GM12878 (cell line): ENCODE data around the gene CNGB1. TPM values are rescaled to one million over a fixed set of nuclear protein-coding genes. Genes with fewer than 3 reads are reported as not detected.

ENCODE experiments used
- ATAC-seq: fragments of 200-7000 bp; cut with Tn5 transposase; 3 replicates; pipeline ENCODE4 v1.9.1; 2020; ENCODE audit warnings: mild to moderate bottlenecking, moderate library complexity
- BruUV-seq: library from RNA; stranded (reverse); fragments of 400-500 nt; replicated peaks from 2 replicates; lab custom pipeline; 2021; lab: Mats Ljungman, UMichigan
- CTCF ChIA-PET: fragments of 300-600 bp; sonication (Branson Sonifier 250); formaldehyde crosslinking; extraction: SDS; loops from one replicate; lab custom pipeline; 2021; ENCODE audit warnings: inconsistent platforms; lab: Yijun Ruan, JAX
- POLR2A ChIA-PET: fragments of 350-600 bp; formaldehyde crosslinking; extraction: SDS; loops from one replicate; lab custom pipeline; 2021; ENCODE audit warnings: inconsistent platforms; lab: Charles Lee
- RAD21 ChIA-PET: fragments of 300-600 bp; sonication (Branson Sonifier 250); formaldehyde crosslinking; loops from one replicate; lab custom pipeline; 2023; ENCODE audit warnings: antibody characterized with exemption; ENCODE audit not compliant: unreplicated experiment; lab: Charles Lee
- SMC1A ChIA-PET: fragments of 300-600 bp; sonication (Branson Sonifier 250); formaldehyde crosslinking; loops from one replicate; lab custom pipeline; 2023; ENCODE audit not compliant: unreplicated experiment, uncharacterized antibody; lab: Charles Lee
- DNase-seq: peaks from one replicate; pipeline ENCODE4 v3.0.0-alpha.2; 2011; ENCODE audit warnings: low read depth, low spot score
- FAIRE-seq: peaks from 3 replicates; lab custom pipeline; 2011; peaks lifted over from hg19 to GRCh38; lab: Jason Lieb, UNC
- H2AFZ ChIP-seq: 2 replicates; pipeline ENCODE4 v1.6.0; 2011; ENCODE audit warnings: low read depth, low read length, control low read depth; ENCODE audit not compliant: control insufficient read depth
- H3K27ac ChIP-seq: 2 replicates; pipeline ENCODE4 v1.5.1; 2011; ENCODE audit warnings: control low read depth; ENCODE audit not compliant: control insufficient read depth, insufficient read depth
- H3K27me3 ChIP-seq, 2 experiments: replicated peaks in 1 of 2; 2 replicates each; pipeline versions ENCODE4 v1.6.0 to v1.6.1; 2011; ENCODE audit warnings: low read length in 1 of 2; ENCODE audit not compliant: control insufficient read depth in 2 of 2, insufficient read depth in 2 of 2
- H3K36me3 ChIP-seq, 2 experiments: 2 replicates each; pipeline ENCODE4 v1.5.1; 2011; ENCODE audit warnings: low read length in 1 of 2; ENCODE audit not compliant: control insufficient read depth in 2 of 2, insufficient read depth in 2 of 2
- H3K4me1 ChIP-seq: 2 replicates; pipeline ENCODE4 v1.6.1; 2011; ENCODE audit warnings: mild to moderate bottlenecking, low read length, moderate library complexity, mixed read lengths; ENCODE audit not compliant: control insufficient read depth, insufficient read depth
- H3K4me2 ChIP-seq: 2 replicates; pipeline ENCODE4 v1.6.0; 2011; ENCODE audit warnings: control low read depth; ENCODE audit not compliant: control insufficient read depth, insufficient read depth
- H3K4me3 ChIP-seq: fragments of 200-600 bp; sonication (generic); 2 replicates; pipeline ENCODE4 v1.5.1; 2016
- H3K79me2 ChIP-seq: 2 replicates; pipeline ENCODE4 v1.6.0; 2011; ENCODE audit warnings: low read length; ENCODE audit not compliant: control insufficient read depth, insufficient read depth
- H3K9ac ChIP-seq: 2 replicates; pipeline ENCODE4 v1.8.0; 2011; ENCODE audit warnings: low read length, control low read depth, mixed read lengths; ENCODE audit not compliant: control insufficient read depth, insufficient read depth
- H3K9me3 ChIP-seq: replicated peaks from 3 replicates; pipeline ENCODE4 v1.5.1; 2011; ENCODE audit warnings: mild to moderate bottlenecking, low read length; ENCODE audit not compliant: control insufficient read depth, insufficient read depth
- H4K20me1 ChIP-seq: 2 replicates; pipeline ENCODE4 v1.6.0; 2011; ENCODE audit not compliant: control insufficient read depth, insufficient read depth
- ATF3 ChIP-seq: IDR thresholded peaks from 2 replicates; pipeline ENCODE4 v1.6.1; 2011; ENCODE audit warnings: low read depth, mild to moderate bottlenecking, low read length, moderate library complexity, borderline replicate concordance; ENCODE audit errors: extremely low read depth
- CBFB ChIP-seq: IDR thresholded peaks from 2 replicates; pipeline ENCODE4 v1.6.1; 2016; ENCODE audit warnings: antibody characterized with exemption, low read depth
- CEBPB ChIP-seq, 2 experiments: fragments of 150-350 bp in 1 of 2; IDR thresholded peaks; 2 replicates each; pipeline ENCODE4 v1.6.1; 2012 to 2014; ENCODE audit warnings: low read depth in 2 of 2, low read length in 2 of 2, borderline replicate concordance in 1 of 2, inconsistent platforms in 1 of 2
- CEBPZ ChIP-seq: fragments of 150-350 bp; IDR thresholded peaks from 2 replicates; pipeline ENCODE4 v1.6.1; 2016; ENCODE audit warnings: low read depth, low read length
- ESRRA ChIP-seq: IDR thresholded peaks from 2 replicates; pipeline ENCODE4 v1.6.1; 2012; ENCODE audit warnings: mild to moderate bottlenecking, low read length, improper control_type of control experiment
- HDAC2 ChIP-seq: fragments of 200-600 bp; sonication (generic); IDR thresholded peaks from 2 replicates; pipeline ENCODE4 v1.6.1; 2017
- HDGF ChIP-seq: fragments of 450-650 bp; IDR thresholded peaks from 2 replicates; pipeline ENCODE4 v1.6.1; 2016; ENCODE audit warnings: antibody characterized with exemption
- NR2C1 ChIP-seq: fragments of 450-650 bp; IDR thresholded peaks from 2 replicates; pipeline ENCODE4 v1.6.1; 2017; ENCODE audit warnings: antibody characterized with exemption, mild to moderate bottlenecking, moderate library complexity
- RCOR1 ChIP-seq: conservative IDR thresholded peaks from 2 replicates; pipeline ENCODE4 v1.6.1; 2012; ENCODE audit warnings: low read depth, low read length, improper control_type of control experiment
- SKIL ChIP-seq: fragments of 450-650 bp; IDR thresholded peaks from 2 replicates; pipeline ENCODE4 v1.6.1; 2017; ENCODE audit warnings: mild to moderate bottlenecking, low read depth, inconsistent platforms; ENCODE audit not compliant: poor library complexity, severe bottlenecking
- whole genome bisulfite sequencing: methylation state at CpG from one replicate; pipeline ENCODE4 v1.1.6; 2016; ENCODE audit warnings: low lambda C conversion rate; ENCODE audit not compliant: insufficient replicate concordance, insufficient coverage; ENCODE audit errors: missing lambda C conversion rate; 5-methylcytosine and 5-hydroxymethylcytosine counted together
- in situ Hi-C: fragments of 300-500 bp; cut with MboI; formaldehyde crosslinking; loops from 9 replicates; pipeline ENCODE4 v1.14.3; 2018; ENCODE audit warnings: mixed read lengths
- intact Hi-C: fragments of 100-400 bp; cut with micrococcal nuclease; formaldehyde crosslinking; loops from one replicate; pipeline ENCODE4 v1.14.2; 2022; ENCODE audit not compliant: unreplicated experiment
- polyA plus RNA-seq, 11 experiments: library from polyadenylated mRNA; depleted of rRNA in 4 of 11; unstranded in 6 of 11; stranded (reverse) in 5 of 11; fragments of >200 nt; fragmentation: Nextera tagmentation in 4 of 11; fragmentation: Illumina TruSeq in 1 of 11; extraction: Ambion mirVana in 4 of 11; extraction: Trizol in 1 of 11; gene quantifications; 1 replicate in 1 of 11; 2 replicates in 10 of 11; pipeline versions ENCODE4 v1.2.1 to v1.2.3, GENCODE V29; 2011 to 2016; ENCODE audit warnings: inconsistent platforms in 2 of 11, missing spikeins in 2 of 11, low read depth in 1 of 11
- total RNA-seq, 4 experiments: library from RNA; depleted of rRNA in 3 of 4; stranded (reverse); fragments of >200 nt in 3 of 4; fragmentation: Illumina TruSeq in 1 of 4; extraction: Trizol in 1 of 4; gene quantifications; 2 replicates each; pipeline versions ENCODE4 v1.2.1 to v1.2.3, GENCODE V29; 2013 to 2021
- TF ChIP-seq, protein P1 (sequence below): IDR thresholded peaks from 2 replicates; pipeline ENCODE4 v1.6.1; 2011; ENCODE audit warnings: borderline replicate concordance, low read depth, mild to moderate bottlenecking, moderate library complexity, low read length; ENCODE audit not compliant: insufficient read depth, poor library complexity, severe bottlenecking
- TF ChIP-seq, protein P2 (sequence below): fragments of 450-650 bp; IDR thresholded peaks from 2 replicates; pipeline ENCODE4 v1.6.1; 2017; ENCODE audit warnings: borderline replicate concordance
- TF ChIP-seq, protein P3 (sequence below): fragments of 450-650 bp; IDR thresholded peaks from 2 replicates; pipeline ENCODE4 v1.6.1; 2017; ENCODE audit warnings: mild to moderate bottlenecking

The CNGB1 gene
- total and polyA plus RNA-seq, 10 of the 15 experiments (the other 5 are each of a cell fraction or from before 2014, with no cell fraction given): 0.03 TPM; not detected in 9

GRCh38 chr16:57834936-57835335, 136.0 kb downstream of the CNGB1 start:
- BruUV-seq: no TSS peak
- no peak for DNase-seq
- TF ChIP-seq HDGF (no peak), RCOR1 (no peak), SKIL (no peak), ATF3 (no peak), CBFB (no peak), ESRRA (no peak), NR2C1 (no peak), HDAC2 (no peak), CEBPZ (no peak), CEBPB (IDR thresholded peaks at IDR 0.05; ENCODE audit: borderline replicate concordance in 1 of 2, low read depth in 2 of 2, low read length in 2 of 2) (no peak)
- TF ChIP-seq, protein P1, sequence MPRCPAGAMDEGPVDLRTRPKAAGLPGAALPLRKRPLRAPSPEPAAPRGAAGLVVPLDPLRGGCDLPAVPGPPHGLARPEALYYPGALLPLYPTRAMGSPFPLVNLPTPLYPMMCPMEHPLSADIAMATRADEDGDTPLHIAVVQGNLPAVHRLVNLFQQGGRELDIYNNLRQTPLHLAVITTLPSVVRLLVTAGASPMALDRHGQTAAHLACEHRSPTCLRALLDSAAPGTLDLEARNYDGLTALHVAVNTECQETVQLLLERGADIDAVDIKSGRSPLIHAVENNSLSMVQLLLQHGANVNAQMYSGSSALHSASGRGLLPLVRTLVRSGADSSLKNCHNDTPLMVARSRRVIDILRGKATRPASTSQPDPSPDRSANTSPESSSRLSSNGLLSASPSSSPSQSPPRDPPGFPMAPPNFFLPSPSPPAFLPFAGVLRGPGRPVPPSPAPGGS: no peak
- TF ChIP-seq, protein P2, sequence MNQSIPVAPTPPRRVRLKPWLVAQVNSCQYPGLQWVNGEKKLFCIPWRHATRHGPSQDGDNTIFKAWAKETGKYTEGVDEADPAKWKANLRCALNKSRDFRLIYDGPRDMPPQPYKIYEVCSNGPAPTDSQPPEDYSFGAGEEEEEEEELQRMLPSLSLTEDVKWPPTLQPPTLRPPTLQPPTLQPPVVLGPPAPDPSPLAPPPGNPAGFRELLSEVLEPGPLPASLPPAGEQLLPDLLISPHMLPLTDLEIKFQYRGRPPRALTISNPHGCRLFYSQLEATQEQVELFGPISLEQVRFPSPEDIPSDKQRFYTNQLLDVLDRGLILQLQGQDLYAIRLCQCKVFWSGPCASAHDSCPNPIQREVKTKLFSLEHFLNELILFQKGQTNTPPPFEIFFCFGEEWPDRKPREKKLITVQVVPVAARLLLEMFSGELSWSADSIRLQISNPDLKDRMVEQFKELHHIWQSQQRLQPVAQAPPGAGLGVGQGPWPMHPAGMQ: no peak
- TF ChIP-seq, protein P3, sequence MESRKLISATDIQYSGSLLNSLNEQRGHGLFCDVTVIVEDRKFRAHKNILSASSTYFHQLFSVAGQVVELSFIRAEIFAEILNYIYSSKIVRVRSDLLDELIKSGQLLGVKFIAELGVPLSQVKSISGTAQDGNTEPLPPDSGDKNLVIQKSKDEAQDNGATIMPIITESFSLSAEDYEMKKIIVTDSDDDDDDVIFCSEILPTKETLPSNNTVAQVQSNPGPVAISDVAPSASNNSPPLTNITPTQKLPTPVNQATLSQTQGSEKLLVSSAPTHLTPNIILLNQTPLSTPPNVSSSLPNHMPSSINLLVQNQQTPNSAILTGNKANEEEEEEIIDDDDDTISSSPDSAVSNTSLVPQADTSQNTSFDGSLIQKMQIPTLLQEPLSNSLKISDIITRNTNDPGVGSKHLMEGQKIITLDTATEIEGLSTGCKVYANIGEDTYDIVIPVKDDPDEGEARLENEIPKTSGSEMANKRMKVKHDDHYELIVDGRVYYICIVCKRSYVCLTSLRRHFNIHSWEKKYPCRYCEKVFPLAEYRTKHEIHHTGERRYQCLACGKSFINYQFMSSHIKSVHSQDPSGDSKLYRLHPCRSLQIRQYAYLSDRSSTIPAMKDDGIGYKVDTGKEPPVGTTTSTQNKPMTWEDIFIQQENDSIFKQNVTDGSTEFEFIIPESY: no peak

More at GRCh38 chr16:57834936-57835335, 136.0 kb downstream of the CNGB1 start:
- no peak overlapping the region for H3K27ac ChIP-seq
- 53% methylated on average over 5 of the region's 5 CpGs for WGBS
- no peak overlapping the region for H3K4me3 ChIP-seq
- FAIRE-seq (no peak), ATAC-seq (no peak)
- ChIA-PET POLR2A (no interaction called here), SMC1A (no interaction called here), RAD21 (no interaction called here), CTCF (interaction anchor here (1.0 kb wide), 1 partner anchor 40 kb away, joined by 3 read pairs; no protein-coding TSS in a partner anchor)
- in situ Hi-C loops (no loop called here), intact Hi-C loops (no loop called here)
- H3K27me3 ChIP-seq: peaks cover 0 to 1% of the 10 kb centered on the region in 2 experiments; a peak in 2 of 4 replicates
- H3K79me2 ChIP-seq: no peaks in the 10 kb centered on the region
- H3K4me1 ChIP-seq: no peaks in the 10 kb centered on the region
- H3K9ac ChIP-seq: no peak overlapping the region
- H2AFZ ChIP-seq: no peak overlapping the region
- H3K9me3 ChIP-seq: no peaks in the 10 kb centered on the region
- no peaks in the 10 kb centered on the region for H3K36me3 ChIP-seq
- no peaks in the 10 kb centered on the region for H4K20me1 ChIP-seq
- H3K4me2 ChIP-seq: no peak overlapping the region
